Brain microvascular endothelial cell (primary cell): ENCODE measurements around the gene IP6K2.

ENCODE experiments used
- DNase-seq: peaks from one replicate; pipeline ENCODE4 v3.0.0-alpha.2; 2020
- H3K27ac ChIP-seq: fragments of 250-450 bp; sonication (Bioruptor Pico); 2 replicates; pipeline ENCODE4 v1.5.1; 2020; ENCODE audit warnings: mild to moderate bottlenecking, moderate library complexity
- H3K27me3 ChIP-seq: fragments of 250-450 bp; sonication (Bioruptor Pico); replicated peaks from 2 replicates; pipeline ENCODE4 v1.5.1; 2020; ENCODE audit warnings: mild to moderate bottlenecking
- H3K36me3 ChIP-seq: fragments of 250-450 bp; sonication (Bioruptor Pico); replicated peaks from 2 replicates; pipeline ENCODE4 v1.5.1; 2020; ENCODE audit warnings: mild to moderate bottlenecking
- H3K4me3 ChIP-seq: 2 replicates; pipeline ENCODE4 v1.5.1; 2011; ENCODE audit warnings: low read depth, mild to moderate bottlenecking, control low read depth, low read length, moderate library complexity
- CTCF ChIP-seq: IDR thresholded peaks from 2 replicates; pipeline ENCODE4 v1.5.1; 2011; ENCODE audit warnings: low read depth, mild to moderate bottlenecking, moderate library complexity, low read length, control low read depth, inconsistent platforms; ENCODE audit errors: missing control alignments
- in situ Hi-C: cut with HindIII; loops from 2 replicates; pipeline ENCODE4 v1.10.0; 2017; ENCODE audit warnings: low sequenced_read_pairs, low pct_ligation_motif_present

IP6K2 gene

GRCh38 chr3:48647714-48648113 is 69.3 kb downstream of the IP6K2 start:
- no peaks in the 10 kb centered on the region for H3K36me3 ChIP-seq
- no peak for DNase-seq
- in situ Hi-C loops = no loop called here
- no peak for TF ChIP-seq CTCF
- no peak overlapping the region for H3K27ac ChIP-seq
- no peak overlapping the region for H3K4me3 ChIP-seq
- H3K27me3 ChIP-seq = no peaks in the 10 kb centered on the region

GRCh38 chr3:48644898-48645760 is 71.9 kb downstream of the IP6K2 start:
- Histone ChIP-seq H3K4me3 (no peak overlapping the region), H3K36me3 (no peaks in the 10 kb centered on the region), H3K27ac (no peak overlapping the region), H3K27me3 (no peaks in the 10 kb centered on the region)
- TF ChIP-seq CTCF = no peak
- no peak for DNase-seq
- in situ Hi-C loops = no loop called here

GRCh38 chr3:48642605-48643004 is 74.4 kb downstream of the IP6K2 start:
- in situ Hi-C loops = no loop called here
- H3K36me3 ChIP-seq = no peaks in the 10 kb centered on the region
- TF ChIP-seq CTCF = no peak
- H3K4me3 ChIP-seq = no peak overlapping the region
- no peaks in the 10 kb centered on the region for H3K27me3 ChIP-seq
- no peak for DNase-seq
- H3K27ac ChIP-seq = no peak overlapping the region

- no peak overlapping the region for H3K27ac ChIP-seq
- H3K27me3 ChIP-seq = no peaks in the 10 kb centered on the region
- in situ Hi-C loops = no loop called here
- TF ChIP-seq CTCF = no peak
- DNase-seq = no peak
- H3K4me3 ChIP-seq = no peak overlapping the region
- H3K36me3 ChIP-seq = no peaks in the 10 kb centered on the region
Measured at GRCh38 chr3:48641396-48641795, 75.6 kb downstream of the IP6K2 start.

GRCh38 chr3:48639944-48640606 is 76.9 kb downstream of the IP6K2 start:
- Histone ChIP-seq H3K36me3 (no peaks in the 10 kb centered on the region), H3K27me3 (no peaks in the 10 kb centered on the region), H3K4me3 (no peak overlapping the region), H3K27ac (no peak overlapping the region)
- in situ Hi-C loops = no loop called here
- no peak for DNase-seq
- no peak for TF ChIP-seq CTCF
